HCT116 (cell line): ENCODE data around the gene DDX19B. TPM values are rescaled to one million over a fixed set of nuclear protein-coding genes. Genes with fewer than 3 reads are reported as not detected.
"Not testable (repeated sequence)": the region's sequence is repeated elsewhere in the genome, so short reads cannot be mapped to it uniquely, and the experiment has no call there.

ENCODE experiments used
- ATAC-seq: fragments of 200-7000 bp; cut with Tn5 transposase; 2 replicates; pipeline ENCODE4 v1.9.1; 2020; ENCODE audit warnings: mild to moderate bottlenecking, moderate library complexity
- BruUV-seq: library from RNA; stranded (reverse); fragments of 400-500 nt; replicated peaks from 2 replicates; lab custom pipeline; 2021; lab: Mats Ljungman, UMichigan
- CTCF ChIA-PET: fragments of 300-600 bp; sonication (Branson Sonifier 250); formaldehyde crosslinking; loops from one replicate; lab custom pipeline; 2021; ENCODE audit warnings: antibody characterized with exemption; lab: Charles Lee
- POLR2A ChIA-PET: fragments of 300-600, 350-600 bp; sonication (Branson Sonifier 250); formaldehyde crosslinking; loops from one replicate; lab custom pipeline; 2021; ENCODE audit warnings: antibody characterized with exemption; lab: Charles Lee
- RAD21 ChIA-PET, 2 experiments: fragments of 300-600 bp; sonication (Branson Sonifier 250); formaldehyde crosslinking; loops; one replicate each; lab custom pipeline; 2023; ENCODE audit warnings: low total read pairs in 2 of 2; ENCODE audit not compliant: uncharacterized antibody in 2 of 2, unreplicated experiment in 2 of 2, low non-redundant PET in 1 of 2; lab: Charles Lee
- DNase-seq: peaks from one replicate; pipeline ENCODE4 v3.0.0-alpha.2; 2010; ENCODE audit warnings: low read depth, low spot score
- H2AFZ ChIP-seq: fragments of 200-600 bp; shearing (Covaris generic), sonication (generic); 2 replicates; pipeline ENCODE4 v1.6.1; 2017; ENCODE audit warnings: low read depth, mixed run types, mixed read lengths, antibody characterized with exemption, low read length; ENCODE audit not compliant: poor library complexity, severe bottlenecking
- H3K27ac ChIP-seq: 2 replicates; pipeline ENCODE4 v1.5.1; 2012; ENCODE audit warnings: low read depth, low read length
- H3K27me3 ChIP-seq: fragments of 200-600 bp; sonication (generic); 2 replicates; pipeline ENCODE4 v1.6.1; 2016; ENCODE audit warnings: mixed run types, low read length, mixed read lengths; ENCODE audit not compliant: insufficient read depth
- H3K36me3 ChIP-seq, 2 experiments: fragments of 200-500 bp in 1 of 2; fragments of 200-600 bp in 1 of 2; sonication (Bioruptor generic) in 1 of 2; sonication (generic) in 1 of 2; 2 replicates each; pipeline versions ENCODE4 v1.5.1 to v1.6.1; 2014 to 2016; ENCODE audit warnings: low read length in 2 of 2, inconsistent platforms in 1 of 2, mixed read lengths in 1 of 2, mixed run types in 1 of 2; ENCODE audit not compliant: insufficient read depth in 2 of 2, control insufficient read depth in 1 of 2
- H3K4me1 ChIP-seq, 2 experiments: fragments of 200-600 bp in 1 of 2; sonication (generic) in 1 of 2; 2 replicates each; pipeline versions ENCODE4 v1.5.1 to v1.6.1; 2012 to 2017; ENCODE audit warnings: low read length in 2 of 2, inconsistent platforms in 1 of 2, mild to moderate bottlenecking in 1 of 2, mixed read lengths in 1 of 2, mixed run types in 1 of 2, moderate library complexity in 1 of 2; ENCODE audit not compliant: insufficient read depth in 2 of 2, control insufficient read depth in 1 of 2
- H3K4me2 ChIP-seq: fragments of 200-600 bp; sonication (generic); 2 replicates; pipeline ENCODE4 v1.6.1; 2017; ENCODE audit warnings: mixed run types, low read length, mixed read lengths
- H3K4me3 ChIP-seq, 2 experiments: fragments of 200-600 bp in 1 of 2; sonication (generic) in 1 of 2; replicated peaks in 1 of 2; 2 replicates each; pipeline ENCODE4 v1.5.1; 2011 to 2016; ENCODE audit warnings: low read length in 2 of 2, control low read depth in 1 of 2, low read depth in 1 of 2, mild to moderate bottlenecking in 1 of 2, mixed read lengths in 1 of 2, mixed run types in 1 of 2
- H3K79me2 ChIP-seq: fragments of 200-600 bp; sonication (generic); 2 replicates; pipeline ENCODE4 v1.6.1; 2017; ENCODE audit warnings: mild to moderate bottlenecking, mixed run types, low read length, moderate library complexity, mixed read lengths; ENCODE audit not compliant: insufficient read depth
- H3K9ac ChIP-seq: fragments of 200-600 bp; sonication (generic); 2 replicates; pipeline ENCODE4 v1.6.1; 2016; ENCODE audit warnings: low read length, mixed read lengths
- H3K9me2 ChIP-seq: fragments of 200-600 bp; sonication (generic), shearing (Covaris generic); 2 replicates; pipeline ENCODE4 v1.6.1; 2017; ENCODE audit warnings: mixed run types, mild to moderate bottlenecking, moderate library complexity; ENCODE audit not compliant: insufficient read depth
- H3K9me3 ChIP-seq, 2 experiments: fragments of 200-500 bp in 1 of 2; fragments of 200-600 bp in 1 of 2; sonication (Bioruptor generic) in 1 of 2; sonication (generic) in 1 of 2; 2 replicates each; pipeline ENCODE4 v1.6.1; 2014 to 2017; ENCODE audit warnings: low read length in 2 of 2, mixed read lengths in 2 of 2, inconsistent platforms in 1 of 2, low read depth in 1 of 2, mild to moderate bottlenecking in 1 of 2, mixed run types in 1 of 2, moderate library complexity in 1 of 2; ENCODE audit not compliant: control insufficient read depth in 1 of 2, insufficient read depth in 1 of 2
- H4K20me1 ChIP-seq: fragments of 200-600 bp; sonication (generic), shearing (Covaris generic); 2 replicates; pipeline ENCODE4 v1.6.1; 2017; ENCODE audit warnings: mixed run types, mild to moderate bottlenecking, moderate library complexity; ENCODE audit not compliant: insufficient read depth
- POLR2AphosphoS5 ChIP-seq: IDR thresholded peaks from 2 replicates; pipeline ENCODE4 v1.6.1; 2011; ENCODE audit warnings: mild to moderate bottlenecking, low read depth, low read length, moderate library complexity
- TCF7L2 ChIP-seq: IDR thresholded peaks from 2 replicates; pipeline ENCODE4 v1.7.0; 2011; ENCODE audit warnings: borderline replicate concordance, inconsistent platforms; ENCODE audit not compliant: insufficient read depth, insufficient read length; ENCODE audit errors: extremely low read depth
- intact Hi-C: fragments of 100-400 bp; cut with micrococcal nuclease; formaldehyde crosslinking; loops from 2 replicates; pipeline ENCODE4 v1.10.0; 2022
- total RNA-seq: library from RNA; stranded (reverse); gene quantifications from one replicate; pipeline ENCODE4 v1.2.1, GENCODE V29; 2021; ENCODE audit not compliant: unreplicated experiment

DDX19B gene
- total RNA-seq, 1 experiment from 2014 or later = 36.6 TPM

- ChIA-PET RAD21 (no interaction called here), POLR2A (no interaction called here), CTCF (no interaction called here)
- Histone ChIP-seq H3K36me3 (peaks cover 54% of the 10 kb centered on the region in 2 experiments; a peak in 3 of 4 replicates), H3K4me2 (no peak overlapping the region), H2AFZ (no peak overlapping the region), H4K20me1 (no peaks in the 10 kb centered on the region), H3K79me2 (peaks cover 49% of the 10 kb centered on the region), H3K9ac (no peak overlapping the region), H3K27ac (no peak overlapping the region), H3K4me3 (no peak overlapping the region), H3K9me2 (no peaks in the 10 kb centered on the region), H3K4me1 (no peaks in the 10 kb centered on the region), H3K27me3 (no peaks in the 10 kb centered on the region), H3K9me3 (no peaks in the 10 kb centered on the region)
- TF ChIP-seq TCF7L2 (no peak), POLR2AphosphoS5 (0 out of 2 replicates have a peak, but pooled peaks have one; percentile 18)
- intact Hi-C loops = no loop called here
- no peak for DNase-seq
- ATAC-seq = no peak
- BruUV-seq = TSS peak; percentile 6
Observed at GRCh38 chr16:70276392-70276791, 22.6 kb upstream of the DDX19B start.

GRCh38 chr16:70287304-70287971, 11.5 kb upstream of the DDX19B start:
- peaks cover 11 to 14% of the 10 kb centered on the region in 2 experiments for H3K4me1 ChIP-seq
- peak overlapping the region in 1 of 2 experiments; percentile 98; a peak in 1 of 4 replicates for H3K4me3 ChIP-seq
- 0 out of 2 replicates have a peak, but pooled peaks have one; percentile 29 for TF ChIP-seq POLR2AphosphoS5
- ATAC-seq, H3K27me3 ChIP-seq, CTCF ChIA-PET, H3K9ac ChIP-seq, H3K9me3 ChIP-seq, intact Hi-C loops, H2AFZ ChIP-seq, H4K20me1 ChIP-seq, RAD21 ChIA-PET, DNase-seq, H3K9me2 ChIP-seq, BruUV-seq: not testable (repeated sequence)
- POLR2A ChIA-PET = interaction anchor here (0.7 to 2.8 kb wide), 5 partner anchors 11 to 862 kb away, joined by 3 to 22 read pairs (median 4); partner anchors contain the start of genes DDX19A, DDX19B, EXOSC6 and FCSK
- H3K79me2 ChIP-seq = peaks cover 62% of the 10 kb centered on the region
- H3K4me2 ChIP-seq = peak overlapping the region; percentile 68; the same call in 1 of the 2 replicates
- 0 out of 2 replicates have a peak overlapping the region, but pooled peaks have one; percentile 31 for H3K27ac ChIP-seq
- peaks cover 7 to 12% of the 10 kb centered on the region in 2 experiments; a peak in 3 of 4 replicates for H3K36me3 ChIP-seq
